Endothelial cell of umbilical vein (primary cell): ENCODE measurements around the gene TFF1. TPM values are rescaled to one million over a fixed set of nuclear protein-coding genes. Genes with fewer than 3 reads are reported as not detected.

Experiments
- BruUV-seq: library from RNA; stranded (reverse); fragments of 400-500 nt; replicated peaks from 2 replicates; lab custom pipeline; 2021; lab: Mats Ljungman, UMichigan
- CTCF ChIA-PET: fragments of 300-600, 350-600 bp; sonication (Branson Sonifier 250); formaldehyde crosslinking; loops from one replicate; lab custom pipeline; 2021; ENCODE audit warnings: antibody characterized with exemption, inconsistent platforms; lab: Charles Lee
- POLR2A ChIA-PET: fragments of 300-600, 350-600 bp; sonication (Branson Sonifier 250); formaldehyde crosslinking; loops from one replicate; lab custom pipeline; 2021; ENCODE audit warnings: antibody characterized with exemption, inconsistent platforms; lab: Charles Lee
- DNase-seq: peaks from one replicate; pipeline ENCODE4 v3.0.0-alpha.2; 2011; ENCODE audit warnings: low read depth, low spot score
- FAIRE-seq: peaks from 2 replicates; lab custom pipeline; 2011; peaks lifted over from hg19 to GRCh38; lab: Jason Lieb, UNC
- H2AFZ ChIP-seq: 2 replicates; pipeline ENCODE4 v1.6.0; 2012; ENCODE audit warnings: low read depth, low read length, control low read depth, inconsistent platforms
- H3K27ac ChIP-seq: 2 replicates; pipeline ENCODE4 v1.5.1; 2011; ENCODE audit warnings: low read depth, mild to moderate bottlenecking, control low read depth, low read length, moderate library complexity; ENCODE audit not compliant: insufficient read depth
- H3K27me3 ChIP-seq, 2 experiments: 2 replicates each; pipeline versions ENCODE4 v1.6.0 to v1.6.1; 2011; ENCODE audit warnings: low read length in 2 of 2, mixed read lengths in 1 of 2; ENCODE audit not compliant: control insufficient read depth in 2 of 2, insufficient read depth in 2 of 2
- H3K36me3 ChIP-seq, 2 experiments: 2 replicates in 1 of 2; 3 replicates in 1 of 2; pipeline ENCODE4 v1.5.1; 2011; ENCODE audit warnings: low read length in 2 of 2, mild to moderate bottlenecking in 1 of 2, moderate library complexity in 1 of 2; ENCODE audit not compliant: control insufficient read depth in 2 of 2, insufficient read depth in 2 of 2; ENCODE audit errors: extremely low read depth in 1 of 2
- H3K4me1 ChIP-seq: 3 replicates; pipeline ENCODE4 v1.5.1; 2011; ENCODE audit warnings: mild to moderate bottlenecking, low read length; ENCODE audit not compliant: control insufficient read depth, insufficient read depth; ENCODE audit errors: extremely low read depth
- H3K4me2 ChIP-seq: 2 replicates; pipeline ENCODE4 v1.6.1; 2011; ENCODE audit warnings: low read length, control low read depth, mixed read lengths; ENCODE audit not compliant: insufficient read depth
- H3K4me3 ChIP-seq, 3 experiments: fragments of 200-600 bp in 1 of 3; sonication (generic), shearing (Covaris generic) in 1 of 3; replicated peaks in 1 of 3; 2 replicates each; pipeline ENCODE4 v1.5.1; 2011 to 2016; ENCODE audit warnings: control low read depth in 3 of 3, low read length in 3 of 3, mild to moderate bottlenecking in 2 of 3, inconsistent platforms in 1 of 3, low read depth in 1 of 3, moderate library complexity in 1 of 3; ENCODE audit not compliant: insufficient read depth in 1 of 3
- H3K79me2 ChIP-seq: 2 replicates; pipeline ENCODE4 v1.6.0; 2012; ENCODE audit warnings: low read length, inconsistent platforms; ENCODE audit not compliant: control insufficient read depth, insufficient read depth
- H3K9ac ChIP-seq: replicated peaks from 2 replicates; pipeline ENCODE3; 2011; ENCODE audit warnings: low read length, control low read depth; ENCODE audit not compliant: insufficient read depth; ENCODE audit errors: extremely low read depth
- H3K9me1 ChIP-seq: replicated peaks from 3 replicates; pipeline ENCODE4 v1.6.0; 2011; ENCODE audit warnings: mild to moderate bottlenecking, low read length; ENCODE audit not compliant: control insufficient read depth, insufficient read depth; ENCODE audit errors: extremely low read depth
- H3K9me3 ChIP-seq: replicated peaks from 2 replicates; pipeline ENCODE4 v1.5.1; 2012; ENCODE audit warnings: low read length, inconsistent platforms; ENCODE audit not compliant: control insufficient read depth, insufficient read depth
- H4K20me1 ChIP-seq: replicated peaks from 2 replicates; pipeline ENCODE3; 2011; ENCODE audit warnings: mild to moderate bottlenecking, low read length; ENCODE audit not compliant: control insufficient read depth, insufficient read depth; ENCODE audit errors: extremely low read depth
- CTCF ChIP-seq, 2 donors: IDR thresholded peaks; 1 replicate in 1 of 2; 2 replicates in 1 of 2; pipeline ENCODE4 v1.5.1; 2011; ENCODE audit warnings: low read length in 2 of 2, mild to moderate bottlenecking in 2 of 2, moderate library complexity in 2 of 2, control low read depth in 1 of 2, inconsistent platforms in 1 of 2, low read depth in 1 of 2; ENCODE audit not compliant: insufficient read depth in 1 of 2; ENCODE audit errors: extremely low read depth in 1 of 2
- EZH2 ChIP-seq: IDR thresholded peaks from 2 replicates; pipeline ENCODE4 v1.6.1; 2012; ENCODE audit warnings: borderline replicate concordance, low read depth, mild to moderate bottlenecking, moderate library complexity, low read length, inconsistent platforms; ENCODE audit not compliant: severe bottlenecking
- FOS ChIP-seq: IDR thresholded peaks from 2 replicates; pipeline ENCODE4 v1.6.1; 2011; ENCODE audit warnings: mild to moderate bottlenecking, low read length, moderate library complexity, borderline replicate concordance; ENCODE audit not compliant: insufficient read depth
- GATA2 ChIP-seq: IDR thresholded peaks from 2 replicates; pipeline ENCODE4 v1.7.0; 2011; ENCODE audit warnings: low read depth, mild to moderate bottlenecking, moderate library complexity, mixed read lengths, low read length; ENCODE audit not compliant: insufficient read length, insufficient read depth
- JUN ChIP-seq: IDR thresholded peaks from 2 replicates; pipeline ENCODE4 v1.6.1; 2011; ENCODE audit warnings: borderline replicate concordance, low read depth; ENCODE audit not compliant: insufficient read length, insufficient read depth
- MAX ChIP-seq: IDR thresholded peaks from 2 replicates; pipeline ENCODE4 v1.6.1; 2011; ENCODE audit not compliant: insufficient read depth, insufficient read length
- MYC ChIP-seq: IDR thresholded peaks from one replicate; pipeline ENCODE4 v1.6.1; 2011; ENCODE audit warnings: mild to moderate bottlenecking, low read depth, low read length
- POLR2A ChIP-seq: IDR thresholded peaks from 2 replicates; pipeline ENCODE4 v1.6.1; 2012; ENCODE audit warnings: low read depth, mild to moderate bottlenecking, control low read depth, low read length
- POLR2AphosphoS5 ChIP-seq: IDR thresholded peaks from 2 replicates; pipeline ENCODE4 v1.6.1; 2012; ENCODE audit warnings: low read depth, mild to moderate bottlenecking, control low read depth, low read length, moderate library complexity; ENCODE audit not compliant: insufficient read depth
- dilution Hi-C: fragments of 300-500 bp; cut with MboI; formaldehyde crosslinking; loops from one replicate; pipeline ENCODE4 v1.15.0; 2019; ENCODE audit warnings: low sequenced_read_pairs; ENCODE audit not compliant: extremely low pct_ligation_motif_present
- intact Hi-C: fragments of 100-400 bp; cut with micrococcal nuclease; formaldehyde crosslinking; loops from one replicate; pipeline ENCODE4 v1.10.0; 2022
- polyA plus RNA-seq, 4 experiments: library from polyadenylated mRNA; depleted of rRNA in 3 of 4; stranded (reverse) in 3 of 4; unstranded in 1 of 4; fragments of >200 nt; gene quantifications; 2 replicates each; pipeline versions ENCODE4 v1.2.1 to v1.2.3, GENCODE V29; 2011 to 2012; ENCODE audit warnings: missing spikeins in 1 of 4
- total RNA-seq: library from RNA; stranded (reverse); gene quantifications from 2 replicates; pipeline ENCODE4 v1.2.3, GENCODE V29; 2021

Gene TFF1
- total and polyA plus RNA-seq, 2 donors (not counting 3 experiments of a cell fraction or from before 2014, with no cell fraction given): not detected

DNA sequence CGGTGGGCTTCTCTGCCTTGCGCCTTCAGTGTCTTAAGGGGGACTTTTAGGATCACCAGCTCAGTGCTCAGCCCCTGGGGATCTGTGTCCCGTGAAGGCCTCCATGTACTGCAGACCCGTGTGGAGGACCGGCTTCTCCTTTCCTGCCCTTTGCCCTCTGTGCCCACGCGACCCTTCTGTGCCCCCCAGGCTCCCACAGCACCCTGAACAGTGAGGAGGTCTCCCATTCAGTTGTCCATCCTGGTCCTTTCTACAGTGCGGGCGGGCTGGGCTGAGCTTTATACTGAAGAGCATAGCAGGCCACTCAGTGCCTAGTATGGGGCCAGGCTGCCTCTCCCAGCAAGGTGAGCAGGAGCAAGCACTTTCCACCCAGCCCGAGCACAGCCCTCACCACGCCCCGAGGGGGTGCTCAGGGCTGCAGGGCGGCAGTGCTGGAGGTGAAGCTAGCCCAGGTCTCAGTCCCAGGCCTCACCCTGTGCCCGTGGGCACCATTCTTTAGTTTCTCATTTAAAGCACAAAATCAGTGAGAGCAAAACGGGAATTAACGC lies 7.6 kb upstream of the TFF1 start:
- H3K4me3 ChIP-seq: no peak overlapping the region
- intact Hi-C loops: no loop called here
- no peak overlapping the region for H3K9ac ChIP-seq
- H3K79me2 ChIP-seq: no peaks in the 10 kb centered on the region
- H4K20me1 ChIP-seq: no peaks in the 10 kb centered on the region
- DNase-seq (no peak), FAIRE-seq (no peak)
- ChIA-PET POLR2A (no interaction called here), CTCF (no interaction called here)
- no TSS peak for BruUV-seq
- dilution Hi-C loops: no loop called here
- H3K27ac ChIP-seq: no peak overlapping the region
- peaks cover 0 to 1% of the 10 kb centered on the region in 2 experiments for H3K27me3 ChIP-seq
- no peak overlapping the region for H3K4me2 ChIP-seq
- H2AFZ ChIP-seq: no peak overlapping the region
- no peaks in the 10 kb centered on the region for H3K9me3 ChIP-seq
- H3K36me3 ChIP-seq: no peaks in the 10 kb centered on the region
- no peaks in the 10 kb centered on the region for H3K4me1 ChIP-seq
- TF ChIP-seq MYC (no peak), MAX (no peak), POLR2AphosphoS5 (no peak), POLR2A (no peak), FOS (no peak), GATA2 (no peak), EZH2 (no peak), JUN (no peak), CTCF (IDR thresholded peaks at IDR 0.05; ENCODE audit: extremely low read depth in 1 of 2, insufficient read depth in 1 of 2, low read depth in 1 of 2, low read length in 2 of 2) (no peak)
- no peaks in the 10 kb centered on the region for H3K9me1 ChIP-seq
